ENCODE data around the gene CHIT1. TPM values are rescaled to one million over a fixed set of nuclear protein-coding genes. Genes with fewer than 3 reads are reported as not detected.

Gene CHIT1
- total RNA-seq, 1 donor from 2014 or later, result not detected

- no peak for DNase-seq (ENCODE audit: low read depth in 2 of 2)
Observed at GRCh38 chr1:203189951-203190352, 39.5 kb downstream of the CHIT1 start.

DNA sequence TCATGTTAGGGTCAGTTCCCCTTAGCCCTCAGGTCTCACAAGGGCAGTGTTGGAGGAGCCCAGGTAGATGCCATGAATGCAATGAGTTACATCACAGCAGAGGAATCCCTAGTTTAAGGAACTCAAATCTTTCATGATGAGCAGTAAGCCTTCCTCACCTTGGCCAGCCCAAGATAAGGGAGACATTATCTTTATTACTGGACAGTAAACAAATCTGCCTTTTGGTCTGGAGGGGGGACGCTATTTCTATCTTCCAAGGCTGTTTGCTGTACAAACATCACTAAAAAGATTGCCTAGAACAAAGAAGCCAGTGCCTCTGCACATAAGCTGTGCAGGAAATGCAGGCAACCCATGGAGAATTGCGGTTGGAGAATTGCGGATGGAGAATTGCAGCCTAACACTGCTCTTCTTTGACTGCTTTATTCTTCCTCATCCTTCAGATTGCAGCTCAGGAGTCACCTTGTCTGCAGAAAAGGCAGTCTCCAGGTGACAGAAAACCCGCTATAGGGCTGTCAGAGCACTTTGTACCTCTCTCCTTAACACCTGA lies 40.7 kb downstream of the CHIT1 start:
- DNase-seq (ENCODE audit: low read depth in 2 of 2), result no peak

GRCh38 chr1:203187689-203188264 lies 41.7 kb downstream of the CHIT1 start:
- DNase-seq (ENCODE audit: low read depth in 2 of 2), result no peak

- no peak for DNase-seq (ENCODE audit: low read depth in 2 of 2)
Observed at GRCh38 chr1:203187304-203187685, 42.2 kb downstream of the CHIT1 start.

- no peak for DNase-seq (ENCODE audit: low read depth in 2 of 2)
Observed at GRCh38 chr1:203186446-203187303, 42.8 kb downstream of the CHIT1 start, which contains the start of gene CHI3L1. Gene CHI3L1, minus strand, starts transcription at chr1:203186704. Its CDS starts 81 bp downstream, at chr1:203186623.

GRCh38 chr1:203186091-203186445 lies 43.4 kb downstream of the CHIT1 start:
- DNase-seq (ENCODE audit: low read depth in 2 of 2), result no peak

DNA sequence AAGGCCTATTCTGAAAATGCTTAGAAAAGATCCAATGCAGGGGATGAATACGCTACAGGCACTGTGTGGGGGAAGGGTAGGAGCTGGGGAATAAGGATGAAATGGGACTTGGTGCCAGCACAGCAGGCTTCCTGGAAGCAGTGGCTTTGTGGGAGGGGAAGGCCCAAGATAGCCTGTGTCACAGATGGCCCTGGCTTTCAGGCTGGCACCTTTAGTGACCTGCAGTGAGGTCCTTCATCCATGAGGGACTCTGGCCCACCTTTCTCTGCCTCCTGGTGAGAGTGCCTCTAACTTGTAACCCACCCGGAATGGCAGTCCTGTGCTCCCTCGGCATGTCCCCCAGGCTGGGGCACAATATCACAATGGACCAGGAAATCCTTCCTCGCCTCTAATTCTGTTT lies 43.9 kb downstream of the CHIT1 start:
- no peak for DNase-seq (ENCODE audit: low read depth in 2 of 2)

GRCh38 chr1:203185061-203185461 lies 44.4 kb downstream of the CHIT1 start:
- no peak for DNase-seq (ENCODE audit: low read depth in 2 of 2)

GRCh38 chr1:203184467-203184866 lies 45.0 kb downstream of the CHIT1 start:
- no peak for DNase-seq (ENCODE audit: low read depth in 2 of 2)

DNA sequence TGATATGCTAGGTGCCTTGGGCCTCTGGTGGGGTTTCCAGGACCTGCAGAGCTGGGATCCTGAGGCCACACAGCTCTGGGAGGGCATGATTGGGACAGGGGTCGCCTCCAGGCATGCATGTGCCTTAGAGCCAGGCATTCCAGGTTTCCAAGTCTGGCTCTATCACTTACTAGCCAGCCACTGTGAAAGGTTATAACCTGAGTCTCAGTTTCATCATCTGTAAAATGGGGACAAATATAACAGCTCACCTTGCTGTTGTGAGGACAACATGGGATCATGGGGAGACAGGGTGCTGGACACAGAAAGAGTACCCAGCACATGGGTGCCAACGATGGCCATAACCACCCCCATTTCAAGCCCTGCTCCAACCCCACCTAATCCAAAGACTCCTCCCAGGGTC lies 45.6 kb downstream of the CHIT1 start:
- no peak for DNase-seq (ENCODE audit: low read depth in 2 of 2)

DNA sequence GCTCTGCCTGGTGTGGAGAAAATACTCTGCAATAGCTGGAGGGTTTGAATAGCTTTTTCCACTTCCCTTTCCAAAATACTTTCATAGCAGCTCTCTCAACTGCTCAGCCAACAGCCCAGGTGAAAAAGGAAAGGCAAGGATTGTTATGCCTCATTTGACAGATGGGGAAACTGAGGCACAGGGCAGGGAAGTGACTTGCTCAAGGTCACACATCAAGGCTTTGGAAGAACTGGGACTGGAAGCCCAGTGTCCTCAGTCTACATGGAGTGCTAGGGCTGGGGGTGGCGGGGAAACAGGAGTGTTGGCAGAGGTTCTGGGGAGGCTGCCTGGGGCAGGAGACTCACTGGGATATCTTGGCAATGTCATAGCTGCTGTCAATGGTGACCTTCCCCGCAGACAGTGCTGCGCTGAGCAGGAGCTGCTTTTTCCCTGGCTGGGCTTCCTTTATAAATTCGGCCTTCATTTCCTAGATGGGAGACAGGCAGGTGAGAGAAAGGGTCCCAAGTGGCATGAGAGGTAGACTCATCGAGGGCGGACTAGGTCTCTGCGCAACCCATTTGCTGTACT lies 47.0 kb downstream of the CHIT1 start:
- DNase-seq (ENCODE audit: low read depth in 2 of 2), result no peak

GRCh38 chr1:203181586-203182386 lies 47.7 kb downstream of the CHIT1 start:
- no peak for DNase-seq (ENCODE audit: low read depth in 2 of 2)

GRCh38 chr1:203180611-203181330 lies 48.7 kb downstream of the CHIT1 start:
- DNase-seq (ENCODE audit: low read depth in 2 of 2), result no peak

- DNase-seq (ENCODE audit: low read depth in 2 of 2), result no peak
Observed at GRCh38 chr1:203179667-203180005, 49.8 kb downstream of the CHIT1 start.

- no peak for DNase-seq (ENCODE audit: low read depth in 2 of 2)
Observed at GRCh38 chr1:203178821-203179666, 50.4 kb downstream of the CHIT1 start.

DNA sequence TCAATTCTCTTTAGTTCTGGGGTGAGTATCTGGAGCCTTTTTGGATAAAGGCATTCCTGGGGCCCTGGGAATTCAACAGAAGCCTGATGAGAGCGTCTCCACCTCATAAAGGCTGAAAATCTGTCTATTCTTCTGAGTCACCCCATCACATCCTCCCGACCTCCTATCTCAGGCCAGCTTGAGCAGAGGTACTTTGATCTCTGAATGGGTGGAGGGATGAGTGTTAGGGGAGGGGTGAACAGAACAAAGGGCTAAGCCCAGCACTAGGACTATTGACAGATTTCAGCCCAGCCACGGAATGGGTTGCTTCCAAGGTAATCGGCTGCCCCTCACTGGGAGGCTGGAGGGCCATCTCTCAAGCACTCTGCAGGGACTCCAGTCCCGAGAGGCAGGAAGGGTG lies 51.4 kb downstream of the CHIT1 start:
- peak in 1 of 2 donors; percentile 12 for DNase-seq (ENCODE audit: low read depth in 2 of 2)

DNA sequence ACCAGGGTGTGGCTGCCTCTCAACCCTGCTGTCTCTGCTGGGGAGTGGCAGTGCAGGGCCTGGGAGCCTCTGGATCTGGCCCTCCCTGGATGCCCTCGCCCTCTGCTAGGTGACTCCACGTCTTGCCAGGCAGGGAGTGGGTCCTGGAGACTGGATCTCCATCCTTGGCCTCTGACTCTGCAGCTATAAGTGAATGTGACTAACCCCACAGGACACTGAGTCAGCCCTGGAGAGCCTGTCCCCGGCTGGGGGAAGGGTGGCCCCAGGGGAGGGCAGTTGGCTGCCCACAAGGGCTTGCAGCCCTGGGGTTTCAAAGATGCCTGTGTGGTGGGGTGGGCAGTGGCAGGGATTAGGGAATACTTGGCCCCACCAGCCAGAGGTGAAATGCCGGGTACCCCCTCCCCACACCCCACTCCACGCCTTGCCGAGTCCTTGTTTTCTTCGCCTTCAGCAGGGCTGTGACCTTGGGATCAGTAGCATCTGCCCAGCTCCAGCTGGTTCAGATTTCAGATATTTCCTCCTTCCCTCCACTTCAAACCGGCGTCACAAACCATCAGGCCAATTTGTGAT lies 51.9 kb downstream of the CHIT1 start:
- DNase-seq (ENCODE audit: low read depth in 2 of 2), result peak in 1 of 2 donors; percentile 10

- DNase-seq (ENCODE audit: low read depth in 2 of 2), result no peak
Observed at GRCh38 chr1:203177036-203177405, 52.5 kb downstream of the CHIT1 start.

GRCh38 chr1:203176273-203177035 lies 53.0 kb downstream of the CHIT1 start:
- no peak for DNase-seq (ENCODE audit: low read depth in 2 of 2)
